ENCODE measurements around the gene CHCHD10. TPM values are rescaled to one million over a fixed set of nuclear protein-coding genes. Genes with fewer than 3 reads are reported as not detected.

CHCHD10 gene
- total and polyA plus RNA-seq, 2 of the 13 experiments (the other 11 are each of a cell fraction or from before 2014, with no cell fraction given) = 37.0 to 62.8 TPM

- Histone ChIP-seq H3K9me3 (ENCODE audit: low read length) (no peaks in the 10 kb centered on the region), H3K79me2 (ENCODE audit: insufficient read depth, low read length) (peaks cover 2% of the 10 kb centered on the region), H3K4me2 (ENCODE audit: low read depth, low read length) (peak overlapping the region; percentile 90), H4K20me1 (ENCODE audit: insufficient read depth, low read length) (no peaks in the 10 kb centered on the region), H3K4me3 (replicated peaks in 1 of 3; ENCODE audit: insufficient read depth in 1 of 3, low read depth in 2 of 3, low read length in 3 of 3) (peak overlapping the region; percentile 43 to 90 (median 71); a peak in 4 of 6 replicates), H3K4me1 (ENCODE audit: insufficient read depth, low read length) (peaks cover 73% of the 10 kb centered on the region), H3K27ac (ENCODE audit: extremely low read length, insufficient read depth, low read length) (no peak overlapping the region), H3K9ac (ENCODE audit: insufficient read depth, low read depth, low read length) (peak overlapping the region; percentile 42), H2AFZ (ENCODE audit: low read length) (no peak overlapping the region), H3K27me3 (ENCODE audit: control insufficient read depth in 1 of 2, insufficient read depth in 2 of 2, low read length in 2 of 2) (no peaks in the 10 kb centered on the region; a peak in 1 of 5 replicates), H3K36me3 (replicated peaks in 1 of 2; ENCODE audit: control insufficient read depth in 1 of 2, insufficient read depth in 2 of 2, low read length in 2 of 2) (no peaks in the 10 kb centered on the region)
- intact Hi-C loops (cut with micrococcal nuclease; ENCODE audit: unreplicated experiment) = no loop called here
- ATAC-seq = no peak
- in situ Hi-C loops (cut with HindIII; ENCODE audit: extremely low pct_ligation_motif_present, low pct_unique_long_range_greater_than_20kb) = no loop called here
- DNase-seq (ENCODE audit: low spot score) = no peak
- no TSS peak for BruUV-seq (replicated peaks)
- TF ChIP-seq THAP7 (CRISPR knock-in tag; IDR thresholded peaks at IDR 0.05) (0 out of 2 replicates have a peak, but pooled peaks have one; percentile 3), ZNF34 (CRISPR knock-in tag; IDR thresholded peaks at IDR 0.05; ENCODE audit: borderline replicate concordance) (no peak), NR2F1 (CRISPR knock-in tag; IDR thresholded peaks at IDR 0.05) (peak in 1 of 2 experiments; percentile 41; a peak in 1 of 4 replicates), ZNF777 (CRISPR knock-in tag; IDR thresholded peaks at IDR 0.05) (0 out of 2 replicates have a peak, but pooled peaks have one; percentile 36), TIGD3 (CRISPR knock-in tag; IDR thresholded peaks at IDR 0.05; ENCODE audit: borderline replicate concordance) (no peak), ATF7-NPFF (CRISPR knock-in tag; IDR thresholded peaks at IDR 0.05; ENCODE audit: low read depth) (0 out of 2 replicates have a peak, but pooled peaks have one; percentile 3), ZNF574 (CRISPR knock-in tag; IDR thresholded peaks at IDR 0.05) (0 out of 2 replicates have a peak, but pooled peaks have one; percentile 6), CC2D1A (CRISPR knock-in tag; IDR thresholded peaks at IDR 0.05) (no peak)
- ChIA-PET POLR2A (interaction anchor here (0.5 to 6.6 kb wide), 7 partner anchors 9 to 117 kb away, joined by 3 to 201 read pairs (median 4); partner anchors contain the start of genes SLC2A11 and SMARCB1), CTCF (ENCODE audit: low intra/inter-chr PET ratio, low total read pairs) (no interaction called here)
- 8% methylated on average over 1 of the region's 6 CpGs for WGBS (ENCODE audit: low lambda C conversion rate)
- no peak for FAIRE-seq
Observed at GRCh38 chr22:23772315-23772648, 4.5 kb upstream of the CHCHD10 start.
